Cardiac septum (tissue), 1 donor: ENCODE results near the gene GDI2. TPM values are rescaled to one million over a fixed set of nuclear protein-coding genes. Genes with fewer than 3 reads are reported as not detected.

Experiments
- DNase-seq: peaks from one replicate; pipeline ENCODE4 v3.0.0-alpha.2; 2020; ENCODE audit warnings: low spot score
- intact Hi-C: fragments of 100-400 bp; cut with DNase I; formaldehyde crosslinking; loops from one replicate; pipeline ENCODE4 v1.14.0; 2022
- total RNA-seq: library from RNA; stranded (reverse); fragmentation: NEBNext Ultra II Directional; extraction: Animal tissue kit (Norgen Biotek cat#: 25700); gene quantifications from one replicate; pipeline ENCODE4 v1.2.1, GENCODE V29; 2021
- donor health status: DM: no; HTN: no; CAD: no.

GDI2 gene
- total RNA-seq, 1 donor from 2014 or later, result 107 TPM

GRCh38 chr10:5758927-5759326 lies 54.3 kb downstream of the GDI2 start:
- no peak for DNase-seq
- intact Hi-C loops, result loop anchor here (10.0 kb wide), 1 partner anchor 74 kb away; the partner anchor contains the start of gene TASOR2

- intact Hi-C loops, result loop anchor here (10.0 kb wide), 1 partner anchor 73 kb away; the partner anchor contains the start of gene TASOR2
- DNase-seq, result no peak
Observed at GRCh38 chr10:5757766-5758517, 55.3 kb downstream of the GDI2 start.

- no peak for DNase-seq
- intact Hi-C loops, result loop anchor here (10.0 kb wide), 1 partner anchor 68 kb away; the partner anchor contains the start of gene TASOR2
Observed at GRCh38 chr10:5752301-5752871, 60.8 kb downstream of the GDI2 start.

- no peak for DNase-seq
- intact Hi-C loops, result loop anchor here (10.0 kb wide), 1 partner anchor 67 kb away; the partner anchor contains the start of gene TASOR2
Observed at GRCh38 chr10:5751601-5752253, 61.5 kb downstream of the GDI2 start.

- intact Hi-C loops, result no loop called here
- no peak for DNase-seq
Observed at GRCh38 chr10:5748394-5748803, 64.8 kb downstream of the GDI2 start.

- intact Hi-C loops, result no loop called here
- no peak for DNase-seq
Observed at GRCh38 chr10:5746197-5746596, 67.0 kb downstream of the GDI2 start.

- intact Hi-C loops, result no loop called here
- DNase-seq, result no peak
Observed at GRCh38 chr10:5744849-5745248, 68.4 kb downstream of the GDI2 start.

GRCh38 chr10:5743736-5744135 lies 69.5 kb downstream of the GDI2 start:
- no peak for DNase-seq
- intact Hi-C loops, result no loop called here

GRCh38 chr10:5742116-5742515 lies 71.1 kb downstream of the GDI2 start:
- DNase-seq, result no peak
- intact Hi-C loops, result no loop called here

- intact Hi-C loops, result no loop called here
- DNase-seq, result no peak
Observed at GRCh38 chr10:5741276-5741675, 72.0 kb downstream of the GDI2 start.

- no peak for DNase-seq
- intact Hi-C loops, result no loop called here
Observed at GRCh38 chr10:5738427-5738826, 74.8 kb downstream of the GDI2 start.

GRCh38 chr10:5737352-5737751 lies 75.9 kb downstream of the GDI2 start:
- no peak for DNase-seq
- intact Hi-C loops, result no loop called here

GRCh38 chr10:5736591-5736990 lies 76.6 kb downstream of the GDI2 start:
- no peak for DNase-seq
- intact Hi-C loops, result no loop called here

- intact Hi-C loops, result no loop called here
- no peak for DNase-seq
Observed at GRCh38 chr10:5735119-5735518, 78.1 kb downstream of the GDI2 start.

- DNase-seq, result no peak
Observed at GRCh38 chr10:5732141-5732540, 81.1 kb downstream of the GDI2 start.

GRCh38 chr10:5731559-5731958 lies 81.7 kb downstream of the GDI2 start:
- intact Hi-C loops, result no loop called here
- no peak for DNase-seq

More at GRCh38 chr10:5732141-5732540, 81.1 kb downstream of the GDI2 start:
- intact Hi-C loops, result no loop called here

GRCh38 chr10:5730766-5731165 lies 82.5 kb downstream of the GDI2 start:
- no peak for DNase-seq
- intact Hi-C loops, result no loop called here

- intact Hi-C loops, result no loop called here
- DNase-seq, result no peak
Observed at GRCh38 chr10:5723692-5724091, 89.5 kb downstream of the GDI2 start.

- intact Hi-C loops, result no loop called here
- DNase-seq, result no peak
Observed at GRCh38 chr10:5720182-5720581, 93.1 kb downstream of the GDI2 start.

GRCh38 chr10:5719546-5719945 lies 93.7 kb downstream of the GDI2 start:
- intact Hi-C loops, result no loop called here
- DNase-seq, result no peak
